Stimulated activated CD8-positive, alpha-beta memory T cell treated with anti-CD3 and anti-CD28 coated beads, Interleukin-4, amount 100 ng/mL, for 24 hours (primary cell): Measurements from ENCODE around the gene CRLF2.
"Not testable (repeated sequence)": the region's sequence is repeated elsewhere in the genome, so short reads cannot be mapped to it uniquely, and the experiment has no call there.

Source experiments
- DNase-seq: peaks from one replicate; pipeline ENCODE4 v3.0.0-alpha.2; 2020; ENCODE audit warnings: low read depth

The CRLF2 gene, protein sequence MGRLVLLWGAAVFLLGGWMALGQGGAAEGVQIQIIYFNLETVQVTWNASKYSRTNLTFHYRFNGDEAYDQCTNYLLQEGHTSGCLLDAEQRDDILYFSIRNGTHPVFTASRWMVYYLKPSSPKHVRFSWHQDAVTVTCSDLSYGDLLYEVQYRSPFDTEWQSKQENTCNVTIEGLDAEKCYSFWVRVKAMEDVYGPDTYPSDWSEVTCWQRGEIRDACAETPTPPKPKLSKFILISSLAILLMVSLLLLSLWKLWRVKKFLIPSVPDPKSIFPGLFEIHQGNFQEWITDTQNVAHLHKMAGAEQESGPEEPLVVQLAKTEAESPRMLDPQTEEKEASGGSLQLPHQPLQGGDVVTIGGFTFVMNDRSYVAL

DNA sequence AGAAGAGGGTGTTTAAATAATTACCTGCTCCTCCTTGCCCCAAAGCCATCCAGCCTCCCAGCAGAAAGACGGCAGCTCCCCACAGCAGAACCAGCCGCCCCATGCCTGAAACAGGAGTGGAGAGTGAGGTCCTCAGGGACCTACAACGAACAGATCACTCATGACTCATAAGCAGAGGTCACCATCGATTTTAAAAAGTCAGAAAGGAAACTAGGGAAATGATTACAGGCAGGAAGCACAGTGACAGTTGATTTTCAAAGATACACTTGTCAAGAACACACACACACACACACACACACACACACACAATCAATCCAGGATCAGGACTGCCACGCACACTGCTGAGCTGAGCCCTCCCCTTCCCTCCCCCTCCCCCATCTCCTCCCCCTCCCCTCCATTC, at the start of gene CRLF2:
Gene CRLF2, minus strand, starts transcription at position 118 of the 400 bp plus-strand sequence. Its CDS starts 15 bp downstream, at position 103.
- DNase-seq = no peak

DNA sequence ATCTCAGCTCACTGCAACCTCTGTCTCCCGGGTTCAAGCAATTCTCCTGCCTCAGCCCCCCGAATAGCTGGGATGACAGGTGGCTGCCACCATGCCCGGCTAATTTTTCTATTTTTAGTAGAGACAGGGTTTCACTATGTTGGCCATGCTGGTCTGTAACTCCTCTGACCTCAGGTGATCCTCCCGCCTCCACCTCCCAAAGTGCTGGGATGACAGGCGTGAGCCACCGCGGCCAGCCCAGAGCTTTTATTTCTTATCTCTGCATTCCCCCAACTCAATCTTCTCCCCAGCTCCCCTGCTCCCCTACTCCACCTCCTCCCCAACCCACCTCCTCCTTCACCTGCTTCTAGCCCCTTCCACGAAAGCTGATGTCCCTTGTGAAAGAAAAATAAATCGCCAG, 49.3 kb upstream of the CRLF2 start:
- not testable (repeated sequence) for DNase-seq

GRCh38 chrX:1261285-1261684, 48.8 kb upstream of the CRLF2 start:
- DNase-seq = no peak

- no peak for DNase-seq
Observed at GRCh38 chrX:1252861-1253260, 40.4 kb upstream of the CRLF2 start.

DNA sequence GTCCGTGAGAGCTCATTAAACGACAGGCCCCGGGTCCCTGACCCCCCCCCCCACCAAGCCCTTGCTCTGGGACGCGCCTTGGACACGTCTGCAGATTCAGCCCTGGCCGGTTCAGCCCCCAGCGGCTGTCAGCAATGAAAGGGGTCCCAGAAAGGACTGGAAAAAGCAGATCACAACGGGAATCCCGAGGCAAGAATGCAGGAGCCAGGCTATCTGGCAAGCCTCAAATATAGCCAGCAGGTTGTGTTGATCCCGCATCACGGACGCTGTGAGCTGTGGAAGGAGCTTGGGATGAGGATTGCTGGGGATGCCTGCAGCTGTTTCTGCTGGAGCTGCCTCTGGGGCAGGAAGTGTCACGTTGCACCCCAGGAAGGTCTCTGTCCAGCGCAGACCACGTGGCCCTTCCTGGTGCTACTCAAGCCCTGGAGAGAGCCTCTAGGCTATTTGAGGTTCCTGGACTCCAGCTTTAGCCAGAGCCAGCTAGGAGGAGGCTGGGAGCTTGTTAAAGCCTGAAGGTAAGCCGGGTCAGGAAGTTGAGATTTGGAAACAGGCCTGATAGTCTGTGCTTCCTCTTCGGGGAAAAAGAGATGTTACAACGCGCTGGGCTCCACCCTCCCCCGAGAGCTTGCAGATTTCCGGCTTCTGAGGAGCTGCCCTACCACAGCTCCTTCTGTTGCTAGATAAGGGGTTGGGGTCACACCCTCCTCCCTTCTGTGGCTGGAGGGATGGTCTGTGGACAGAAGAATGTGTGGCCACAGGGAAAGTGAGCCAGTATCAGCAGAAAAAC, 36.8 kb upstream of the CRLF2 start:
- DNase-seq = no peak

DNA sequence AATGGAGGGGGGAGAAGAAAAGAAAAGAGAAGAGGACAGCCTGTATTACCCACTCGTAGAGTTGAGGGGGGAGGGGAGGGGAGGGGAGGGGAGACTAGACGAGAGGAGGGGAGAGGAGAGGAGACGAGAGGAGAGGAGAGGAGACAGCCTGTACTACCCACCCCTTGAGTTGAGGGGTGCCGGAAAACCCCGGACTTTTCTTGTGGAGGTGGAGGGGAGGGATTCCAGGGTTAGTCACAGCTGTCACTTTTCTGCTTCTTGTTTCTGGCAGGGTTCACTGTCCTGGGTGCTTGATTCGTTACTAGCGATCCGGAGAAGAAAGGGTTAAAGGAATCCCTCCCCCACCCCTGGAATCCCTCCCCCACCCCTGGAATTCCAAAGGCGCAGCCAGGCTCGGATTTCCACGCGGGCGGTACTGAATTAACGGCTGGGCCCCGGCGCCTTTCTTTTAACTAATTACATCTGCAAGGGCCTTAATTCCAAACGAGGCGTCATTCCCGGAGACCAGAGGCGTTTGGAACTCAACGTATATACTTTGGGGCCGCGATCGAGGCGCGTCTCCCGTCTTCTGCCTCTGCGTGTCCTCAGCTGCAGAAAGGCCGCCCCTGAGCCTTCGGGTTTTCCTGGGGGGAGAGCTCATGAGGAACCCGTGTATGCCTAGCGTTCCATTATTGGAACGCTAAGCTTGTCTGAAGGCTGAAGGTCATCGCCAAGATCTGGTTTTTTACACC, 36.0 kb upstream of the CRLF2 start:
- DNase-seq = no peak

GRCh38 chrX:1246816-1247215, 34.4 kb upstream of the CRLF2 start:
- peak; percentile 66 for DNase-seq

DNA sequence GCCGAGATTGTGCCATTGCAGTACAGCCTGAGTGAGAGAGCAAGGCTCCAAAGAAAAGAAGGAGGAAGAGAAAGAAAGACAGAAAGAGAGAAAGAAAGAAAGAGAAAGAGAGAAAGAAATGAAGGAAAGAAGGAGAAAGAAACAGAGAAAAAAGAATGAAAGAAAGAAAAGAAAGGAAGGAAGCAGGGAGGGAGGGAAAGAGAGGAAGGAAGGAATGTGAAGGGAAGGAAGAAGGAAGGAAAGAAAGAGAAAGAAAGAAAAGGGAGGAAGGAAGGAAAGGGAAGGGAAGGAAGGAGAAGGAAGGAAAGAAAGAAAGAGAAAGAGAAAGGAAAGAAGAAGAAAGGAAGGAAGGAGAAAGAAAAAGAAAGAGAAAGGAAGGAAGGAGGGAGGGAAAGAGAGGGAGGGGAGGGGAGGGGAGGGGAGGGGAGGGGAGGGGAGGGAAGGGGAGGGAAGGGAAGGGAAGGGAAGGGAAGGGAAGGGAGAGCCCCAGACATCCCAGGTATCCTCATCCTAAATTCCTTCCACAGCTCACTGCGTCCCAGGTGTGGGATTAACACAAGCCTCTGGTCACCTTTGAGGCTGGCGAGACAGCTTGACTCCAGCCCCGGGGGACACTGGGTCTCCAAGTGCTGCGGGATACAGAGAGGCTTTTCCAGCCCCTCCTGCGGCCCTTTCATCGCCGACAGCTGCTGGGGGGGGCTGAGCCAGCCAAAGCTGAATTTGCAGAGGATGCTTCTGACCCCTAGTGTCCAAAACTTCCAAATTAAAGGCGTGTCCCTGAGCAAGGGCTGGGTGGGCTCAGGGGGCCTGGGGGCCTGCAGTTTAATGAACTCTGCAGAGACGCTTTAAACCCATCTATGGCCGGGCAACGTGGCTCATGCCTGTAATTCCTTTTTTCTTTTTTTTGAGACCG, 32.0 kb upstream of the CRLF2 start:
- DNase-seq = no peak

- DNase-seq = no peak
Observed at GRCh38 chrX:1242891-1243402, 30.5 kb upstream of the CRLF2 start.

DNA sequence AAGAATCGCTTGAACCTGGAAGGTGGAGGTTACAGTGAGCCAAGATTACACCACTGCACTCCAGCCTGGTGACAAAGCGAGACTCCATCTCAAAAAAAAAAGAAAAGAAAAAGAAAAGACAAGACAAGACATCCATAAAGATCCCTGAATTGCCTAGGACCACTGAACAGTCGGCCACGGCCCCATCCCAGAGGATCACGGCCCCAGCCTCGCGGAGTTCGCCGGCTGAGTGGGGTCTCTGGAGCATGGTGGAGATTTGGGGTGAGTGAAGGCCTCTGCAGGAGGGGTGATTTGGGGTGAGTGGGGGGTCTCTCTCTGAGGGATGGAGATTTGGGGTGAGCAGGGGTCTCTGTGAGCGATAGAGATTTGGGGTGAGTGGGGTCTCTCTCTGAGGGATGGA, 28.1 kb upstream of the CRLF2 start:
- DNase-seq = not testable (repeated sequence)

GRCh38 chrX:1239681-1240142, 27.3 kb upstream of the CRLF2 start:
- peak; percentile 23 for DNase-seq

DNA sequence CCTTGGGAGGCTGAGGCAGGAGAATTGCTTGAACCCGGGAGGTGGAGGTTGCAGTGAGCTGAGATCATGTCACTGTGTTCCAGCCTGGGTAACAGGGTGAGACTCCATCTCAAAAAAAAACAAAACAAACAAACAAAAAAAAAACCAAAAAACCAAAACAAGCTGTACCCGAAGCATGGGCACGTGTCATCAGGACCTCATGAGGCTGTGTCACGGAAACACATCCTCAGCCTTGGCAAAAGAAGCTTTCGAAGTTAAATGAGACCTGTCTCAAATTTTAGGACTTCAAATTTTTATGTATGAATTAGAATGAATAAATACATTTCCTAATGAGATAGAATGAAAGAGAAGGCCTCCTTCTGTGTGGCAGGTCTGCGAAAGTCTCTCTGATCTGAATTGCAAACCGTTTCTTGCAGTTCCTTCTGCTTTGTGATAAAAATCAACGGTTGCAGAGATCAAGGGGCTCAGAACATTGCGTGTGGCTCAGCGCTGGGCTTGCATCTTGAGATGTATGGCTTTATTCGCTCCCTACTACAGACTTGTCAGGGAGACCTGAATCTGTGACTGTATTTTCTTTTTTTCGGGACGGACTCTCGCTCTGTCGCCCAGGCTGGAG, 19.5 kb upstream of the CRLF2 start:
- DNase-seq = no peak

DNA sequence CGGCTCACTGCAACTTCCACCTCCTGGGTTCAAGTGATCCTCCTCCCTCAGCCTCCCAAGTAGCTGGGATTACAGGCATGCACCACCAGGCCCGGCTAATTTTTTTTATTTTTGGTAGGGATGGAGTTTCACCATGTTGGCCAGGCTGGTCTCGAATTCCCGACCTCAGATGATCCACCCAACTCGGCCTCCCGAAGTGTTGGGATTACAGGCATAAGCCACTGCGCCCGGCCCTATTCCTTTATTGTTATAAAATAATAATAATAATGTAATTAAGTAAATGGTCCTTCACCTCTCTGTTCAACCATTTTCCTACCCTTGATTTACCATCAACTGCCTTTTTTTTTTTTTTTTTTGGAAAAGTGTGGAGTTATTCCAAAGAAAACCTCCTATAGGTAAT, 15.7 kb upstream of the CRLF2 start:
- not testable (repeated sequence) for DNase-seq

DNA sequence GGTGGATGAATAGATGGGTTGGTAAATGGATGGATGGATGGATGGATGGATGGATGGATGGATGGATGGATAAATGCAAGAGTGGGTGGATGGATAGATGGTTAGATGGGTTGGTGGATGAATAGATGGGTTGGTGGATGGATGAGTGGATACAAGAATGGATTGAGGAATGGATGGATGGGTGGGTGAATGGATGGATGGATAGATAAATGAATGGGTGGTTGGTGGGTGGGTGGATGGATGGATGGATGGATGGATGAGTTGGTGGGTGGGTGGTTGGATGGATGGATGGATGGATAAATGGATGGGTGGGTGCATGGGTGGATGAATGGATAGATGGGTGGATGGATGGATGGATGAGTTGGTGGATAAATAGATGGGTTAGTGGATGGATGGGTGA, 13.8 kb upstream of the CRLF2 start:
- DNase-seq = no peak

GRCh38 chrX:1224954-1225353, 12.5 kb upstream of the CRLF2 start:
- no peak for DNase-seq

DNA sequence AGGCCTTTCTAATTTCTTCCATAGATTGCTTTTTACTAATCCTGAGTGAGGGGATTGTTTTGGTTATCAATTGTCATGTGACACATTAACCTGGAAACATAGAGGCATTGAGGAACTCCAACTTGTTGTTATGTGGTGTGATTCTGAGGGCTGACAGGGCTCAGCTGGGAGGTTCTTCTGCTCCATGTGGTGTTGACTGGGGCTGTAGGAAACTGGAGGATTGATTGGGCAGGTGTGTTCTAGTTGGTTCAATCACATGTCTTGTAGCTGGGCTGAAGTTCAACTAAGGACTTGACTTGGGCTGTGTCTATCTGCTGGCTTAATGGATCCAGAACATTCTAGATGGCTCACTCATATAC, 10.8 kb upstream of the CRLF2 start:
- DNase-seq = no peak

DNA sequence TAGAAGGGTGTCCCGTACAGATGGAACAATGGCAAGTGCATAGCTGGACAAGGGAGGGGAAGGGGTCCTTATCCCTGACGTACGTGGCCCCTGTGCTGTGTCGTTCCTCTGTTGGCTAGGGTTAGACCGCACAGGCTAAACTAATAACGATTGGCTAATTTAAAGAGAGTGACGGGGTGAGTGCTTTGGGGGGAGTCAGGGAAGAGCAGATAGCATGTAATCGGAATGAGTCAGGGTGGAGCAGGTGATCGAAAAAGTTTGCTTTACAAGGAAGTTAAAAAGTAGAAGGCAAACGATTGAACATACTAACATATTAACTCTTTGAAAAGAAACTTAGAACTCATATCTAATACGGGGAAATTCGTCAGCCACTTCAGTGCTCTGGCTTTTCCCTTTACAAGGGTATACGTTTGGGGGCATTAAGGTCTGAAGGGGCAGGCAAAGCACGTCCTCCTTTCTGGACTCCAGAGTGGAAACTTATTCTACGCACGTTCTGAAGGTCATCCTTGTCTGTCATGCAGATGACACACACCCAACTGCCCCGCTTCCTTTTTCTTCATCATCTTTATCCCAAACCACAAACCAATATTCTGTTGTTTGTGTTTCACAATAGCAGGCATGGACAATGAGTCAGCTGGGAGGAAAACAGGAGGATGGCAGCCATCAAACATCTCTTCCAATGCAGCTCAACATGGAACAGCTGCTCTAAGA, 10.2 kb upstream of the CRLF2 start:
- DNase-seq = no peak

DNA sequence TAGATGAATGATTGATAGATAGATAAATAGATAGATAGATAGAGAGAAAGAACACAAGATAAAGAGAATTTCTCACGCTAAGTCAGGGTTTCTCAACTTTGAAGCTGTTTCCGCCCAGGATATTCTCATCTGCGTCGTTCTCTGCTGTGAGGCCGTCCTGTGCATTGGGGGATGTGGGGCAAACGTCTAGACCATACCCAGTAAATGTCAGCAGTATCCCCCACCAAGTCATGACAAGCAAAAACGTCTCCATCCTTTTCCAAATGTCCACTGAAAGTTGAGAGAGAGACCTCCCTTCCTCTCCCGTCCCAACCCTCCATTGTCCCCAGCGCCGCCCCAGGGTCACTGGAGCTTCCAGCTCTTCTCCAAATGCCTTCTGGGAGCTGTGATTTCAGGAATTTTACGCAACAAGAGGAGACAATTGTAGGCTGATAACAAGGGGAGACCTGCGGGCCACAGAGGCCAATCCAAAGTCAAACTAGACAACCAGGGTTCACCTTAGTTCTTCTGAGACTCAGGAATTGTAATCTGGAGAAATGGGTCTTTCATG, 8.9 kb upstream of the CRLF2 start:
- no peak for DNase-seq

DNA sequence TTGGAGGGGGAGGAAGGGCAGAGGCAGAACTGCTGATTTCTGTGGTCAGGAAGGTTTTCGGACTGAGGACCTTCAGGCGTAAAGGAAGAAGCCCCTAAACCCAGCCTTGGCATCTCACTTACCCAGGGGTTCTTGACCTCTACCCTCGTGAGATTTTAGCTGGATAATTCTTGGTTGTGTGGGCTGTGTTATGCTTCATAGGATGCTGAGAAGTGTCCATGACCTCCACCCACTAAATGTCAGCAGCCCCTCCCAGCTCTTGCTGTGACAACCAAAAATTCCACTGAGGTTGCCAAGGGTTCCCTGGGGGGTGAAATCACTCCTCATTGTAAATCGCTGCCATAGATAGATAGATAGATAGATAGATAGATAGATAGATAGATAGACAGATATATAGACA, 5.8 kb upstream of the CRLF2 start:
- no peak for DNase-seq
